WI38 (cell line): ENCODE results near the gene YIPF7.
A peak's percentile ranks its signal among the peaks of the same experiment; 100 is the strongest.

Source experiments
- H3K4me3 ChIP-seq: 2 replicates; pipeline ENCODE4 v1.5.1; 2011; ENCODE audit warnings: low read depth, mild to moderate bottlenecking, control low read depth, low read length
- CTCF ChIP-seq: IDR thresholded peaks from 2 replicates; pipeline ENCODE4 v1.5.1; 2012; ENCODE audit warnings: low read depth, mild to moderate bottlenecking, control low read depth, low read length

The YIPF7 gene

GRCh38 chr4:44660396-44660795 is 9.0 kb upstream of the YIPF7 start:
- no peak overlapping the region for H3K4me3 ChIP-seq
- TF ChIP-seq CTCF: no peak

GRCh38 chr4:44652002-44652401 is 577 bp upstream of the YIPF7 start:
- no peak overlapping the region for H3K4me3 ChIP-seq
- no peak for TF ChIP-seq CTCF

- H3K4me3 ChIP-seq: no peak overlapping the region
- no peak for TF ChIP-seq CTCF
Observed at GRCh38 chr4:44646151-44646550, 5.3 kb downstream of the YIPF7 start.

- no peak overlapping the region for H3K4me3 ChIP-seq
- TF ChIP-seq CTCF: no peak
Observed at GRCh38 chr4:44638091-44638490, 13.3 kb downstream of the YIPF7 start.

- no peak for TF ChIP-seq CTCF
- H3K4me3 ChIP-seq: no peak overlapping the region
Observed at GRCh38 chr4:44632733-44633132, 18.7 kb downstream of the YIPF7 start.

GRCh38 chr4:44632089-44632488 is 19.3 kb downstream of the YIPF7 start:
- TF ChIP-seq CTCF: no peak
- H3K4me3 ChIP-seq: no peak overlapping the region

GRCh38 chr4:44629280-44629866 is 22.1 kb downstream of the YIPF7 start:
- TF ChIP-seq CTCF: peak; percentile 40
- H3K4me3 ChIP-seq: no peak overlapping the region
